NCI-H1417 treated with DMSO at 0.1 percent for 48 hours (cell line): ENCODE data around the gene KLHL29.

Experiments
- DNase-seq: peaks from one replicate; lab custom pipeline; 2025; lab: John Stamatoyannopoulos, UW

The KLHL29 gene

DNA sequence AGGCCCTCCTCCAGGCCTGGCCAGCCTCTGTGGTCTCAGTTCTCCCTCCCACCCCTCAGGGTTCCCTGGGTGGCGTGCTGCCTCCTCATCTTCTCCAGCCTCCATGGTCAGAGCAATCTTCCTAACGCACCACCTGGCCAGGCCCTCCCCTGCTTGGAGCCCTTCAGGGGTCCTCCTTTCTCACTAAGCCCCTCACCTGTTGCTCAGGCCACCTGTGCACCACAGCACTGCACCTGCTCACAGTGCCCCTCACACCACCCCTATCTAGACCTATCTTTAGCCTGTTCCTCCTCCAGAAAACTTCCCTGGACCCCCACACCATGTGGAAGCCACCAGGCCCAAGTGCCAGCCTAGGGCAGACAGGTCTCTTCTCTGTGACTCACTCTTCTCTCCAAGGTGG lies 274.8 kb downstream of the KLHL29 start:
- no peak for DNase-seq

DNA sequence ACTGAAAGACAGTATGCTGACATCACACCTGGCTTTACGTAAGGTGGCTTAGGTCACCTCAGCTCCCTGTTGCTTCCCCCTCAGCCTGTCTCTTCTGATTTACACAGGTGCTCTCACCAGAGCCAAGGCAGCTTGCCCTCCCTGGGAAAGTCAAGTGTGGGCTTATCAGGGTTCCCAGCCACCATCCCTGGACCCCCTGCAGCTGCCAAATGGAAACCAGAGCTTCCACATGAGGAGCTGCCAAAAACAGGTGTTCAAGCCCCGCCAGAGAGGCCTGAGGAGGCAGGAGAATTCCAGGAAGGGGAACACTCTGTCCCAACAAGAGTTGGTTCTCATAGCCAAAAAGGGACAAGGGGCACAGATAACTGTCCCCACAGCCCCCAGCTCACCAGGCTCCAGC lies 275.3 kb downstream of the KLHL29 start:
- no peak for DNase-seq

DNA sequence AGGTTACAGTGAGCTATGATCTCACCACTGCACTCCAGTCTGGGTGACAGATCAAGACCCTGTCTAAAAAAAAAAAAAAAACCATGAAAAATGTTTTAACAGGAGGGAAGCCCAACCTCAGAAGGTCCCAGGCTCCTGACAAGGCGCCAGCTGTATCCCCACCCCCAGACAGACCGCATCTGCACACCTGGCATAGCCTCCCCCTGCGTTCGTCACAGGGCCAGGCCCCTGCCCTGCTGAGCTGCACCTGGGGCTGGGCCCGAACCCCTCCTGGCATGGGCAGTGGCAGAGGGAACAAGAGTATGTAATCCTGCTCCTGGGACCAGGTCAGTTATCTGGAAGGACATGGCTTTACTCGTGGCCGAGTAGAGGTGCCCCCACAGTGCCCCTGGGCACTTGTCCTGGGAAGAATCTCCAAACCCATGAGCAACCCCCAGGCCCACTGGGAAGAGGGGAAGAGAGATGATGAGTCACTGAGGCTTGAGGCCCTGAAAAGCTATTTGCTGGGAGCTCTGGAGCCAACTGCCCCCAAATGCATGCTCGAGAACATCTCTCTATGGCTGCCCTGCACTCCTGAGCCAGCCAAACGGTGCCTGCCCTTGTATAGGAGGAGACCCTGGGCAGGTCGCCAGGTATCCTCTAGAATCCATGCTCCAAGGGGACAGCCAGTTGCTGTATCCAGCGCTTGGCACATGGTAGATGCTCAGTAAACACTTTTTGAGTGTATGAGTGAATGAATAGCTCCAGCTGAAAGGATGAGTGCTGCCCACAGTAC lies 276.5 kb downstream of the KLHL29 start:
- no peak for DNase-seq

DNA sequence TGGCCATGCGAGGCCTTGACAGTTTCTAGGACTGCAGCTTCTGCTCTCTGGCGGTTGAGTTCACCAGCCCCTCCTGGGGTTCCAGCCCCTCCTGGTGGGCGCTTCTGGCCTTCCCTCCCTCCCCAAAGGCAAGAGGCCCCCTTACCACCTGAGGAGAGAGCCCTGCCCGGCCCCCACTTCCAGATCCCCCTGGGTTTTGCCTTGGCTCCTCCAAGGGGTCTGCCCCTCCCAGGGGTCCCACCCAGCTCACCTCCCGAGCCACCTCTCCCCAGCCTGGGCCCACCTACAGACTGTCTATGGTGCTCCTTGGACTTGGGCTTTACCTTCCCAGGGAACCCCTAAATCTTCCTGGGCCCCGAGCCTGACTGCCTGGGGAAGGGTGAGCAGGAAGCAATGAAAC lies 277.5 kb downstream of the KLHL29 start:
- no peak for DNase-seq

DNA sequence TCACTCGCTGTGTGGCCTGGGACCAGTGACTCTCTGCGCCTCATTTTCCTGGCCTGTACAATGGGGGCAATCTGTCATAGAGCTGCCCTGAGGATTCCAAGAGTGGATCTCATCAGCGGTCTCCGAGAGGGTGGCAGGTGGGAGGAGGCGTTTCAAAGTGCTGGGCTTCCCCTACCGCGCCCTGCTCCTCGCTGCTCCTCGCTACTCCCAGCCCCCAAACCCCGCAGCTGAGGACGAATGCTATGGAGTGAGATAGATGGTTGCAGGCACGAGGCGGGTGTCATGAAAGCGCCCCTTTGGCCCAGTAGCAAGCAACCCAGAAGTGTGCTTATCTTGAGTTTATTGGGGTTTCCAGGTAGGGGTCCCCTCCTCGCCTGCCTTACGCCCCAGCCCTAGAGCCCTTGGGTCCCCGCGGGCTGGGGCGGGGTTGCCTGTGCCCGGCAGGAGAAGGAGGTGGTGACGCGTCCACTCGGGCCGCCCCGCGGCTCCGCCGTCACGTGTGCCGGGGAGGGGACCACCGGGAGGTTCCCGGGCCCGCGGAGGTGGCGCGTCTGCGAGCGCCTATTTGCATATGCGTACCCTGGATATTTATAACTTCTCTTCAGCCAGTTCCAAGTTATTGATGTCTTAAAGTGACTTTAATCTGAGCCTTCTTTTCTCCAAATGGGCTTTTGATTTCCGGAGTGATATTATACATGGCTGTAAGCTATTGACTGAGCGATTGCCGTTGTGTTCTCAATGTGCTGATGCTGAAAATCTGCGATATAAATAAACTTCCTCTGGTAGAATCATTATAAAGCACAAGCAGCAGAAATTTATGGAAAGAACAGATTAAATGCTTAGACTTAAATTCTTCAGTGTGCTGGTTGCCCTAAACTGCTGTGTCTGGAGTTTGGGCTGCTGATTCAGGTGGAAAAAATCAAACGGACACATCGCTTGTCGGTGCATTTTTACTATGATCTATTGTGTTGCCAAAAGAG lies 278.3 kb downstream of the KLHL29 start:
- no peak for DNase-seq

DNA sequence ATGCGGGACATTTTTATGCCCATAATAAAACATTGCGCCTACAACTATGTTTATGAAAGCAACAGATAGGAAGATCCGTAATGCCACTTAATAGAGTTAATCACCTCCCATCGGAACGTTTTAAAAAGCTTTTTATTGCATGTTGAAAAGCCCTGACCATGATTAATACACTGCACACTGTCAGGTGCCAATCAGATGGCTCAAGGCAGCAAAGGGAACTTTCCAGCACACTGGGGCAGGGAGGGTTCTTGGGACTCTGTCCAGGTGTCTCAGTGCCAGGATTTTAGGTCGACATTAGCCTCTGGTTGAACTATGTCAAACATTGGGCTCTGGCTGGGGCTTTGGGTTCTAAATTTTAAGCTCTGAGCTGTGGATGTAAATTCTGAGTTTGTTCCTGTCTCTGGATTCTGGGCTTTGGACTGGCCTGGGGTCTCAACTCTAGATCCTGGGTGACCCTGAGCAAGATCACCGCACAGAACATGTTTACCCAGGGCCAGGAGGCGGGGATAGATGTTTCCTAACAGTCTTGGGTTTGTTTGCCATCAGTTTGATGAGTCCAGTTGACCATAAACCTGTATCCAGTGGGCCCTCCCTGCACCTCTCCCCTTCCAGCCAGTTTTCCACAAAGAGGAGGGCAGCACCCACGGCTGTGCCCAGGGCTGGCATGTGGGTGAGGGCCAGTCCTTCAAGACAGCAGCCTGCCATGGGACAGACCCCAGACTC lies 279.2 kb downstream of the KLHL29 start:
- DNase-seq: no peak

DNA sequence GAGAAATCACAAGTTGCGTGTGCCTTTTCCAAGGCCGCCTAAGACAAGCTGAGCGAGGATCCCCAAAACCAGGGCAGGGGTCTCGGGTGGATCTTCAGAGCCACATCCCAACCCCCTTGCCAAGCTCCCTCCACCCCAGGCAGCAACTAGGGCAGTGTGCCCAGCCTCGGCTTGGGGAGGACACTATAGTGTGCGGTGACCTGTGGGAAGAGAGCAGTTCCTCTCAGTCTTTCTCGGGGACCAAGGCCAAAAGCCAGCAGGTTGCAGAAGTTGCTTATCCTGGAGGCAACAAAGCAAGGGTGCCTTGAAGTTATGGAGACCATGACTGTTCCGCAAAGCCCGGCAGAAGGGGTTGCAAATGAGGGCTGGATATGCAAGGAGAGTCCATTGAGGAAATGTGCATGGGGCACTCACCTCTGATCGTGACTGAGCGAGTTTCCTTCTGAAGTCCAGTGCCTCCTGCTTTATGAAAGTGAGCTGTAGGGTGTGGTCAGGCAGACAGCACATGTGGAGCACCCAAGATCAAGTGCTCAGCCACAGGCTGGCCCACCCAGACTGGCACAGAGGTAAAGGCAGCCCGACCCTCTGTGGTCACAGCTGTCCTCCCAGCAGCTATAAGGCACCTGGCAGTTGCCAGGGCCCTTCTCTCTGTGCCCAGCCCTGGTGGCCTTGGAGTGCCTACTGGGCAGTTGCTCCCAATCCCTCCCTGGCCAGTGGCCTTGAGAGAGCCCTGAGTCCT lies 281.4 kb downstream of the KLHL29 start:
- DNase-seq: no peak

DNA sequence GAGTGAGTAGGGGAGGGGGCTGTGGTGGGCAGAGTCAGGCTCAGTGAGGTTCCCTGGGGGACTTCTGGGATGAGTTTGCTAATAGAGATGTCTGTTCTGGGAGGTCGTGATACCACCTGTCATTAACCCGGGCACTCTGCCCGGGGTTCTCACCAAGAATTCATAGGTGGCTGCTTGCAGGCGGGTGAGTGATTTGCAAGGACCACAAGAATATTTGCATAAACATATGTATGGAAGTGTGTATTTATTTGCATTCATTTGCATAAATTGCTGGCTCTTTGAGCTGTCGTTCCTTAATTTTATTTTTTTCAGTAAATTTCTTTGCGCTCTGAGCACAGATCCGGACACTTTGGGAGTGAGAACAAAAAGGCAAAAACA lies 282.0 kb downstream of the KLHL29 start:
- DNase-seq: no peak

DNA sequence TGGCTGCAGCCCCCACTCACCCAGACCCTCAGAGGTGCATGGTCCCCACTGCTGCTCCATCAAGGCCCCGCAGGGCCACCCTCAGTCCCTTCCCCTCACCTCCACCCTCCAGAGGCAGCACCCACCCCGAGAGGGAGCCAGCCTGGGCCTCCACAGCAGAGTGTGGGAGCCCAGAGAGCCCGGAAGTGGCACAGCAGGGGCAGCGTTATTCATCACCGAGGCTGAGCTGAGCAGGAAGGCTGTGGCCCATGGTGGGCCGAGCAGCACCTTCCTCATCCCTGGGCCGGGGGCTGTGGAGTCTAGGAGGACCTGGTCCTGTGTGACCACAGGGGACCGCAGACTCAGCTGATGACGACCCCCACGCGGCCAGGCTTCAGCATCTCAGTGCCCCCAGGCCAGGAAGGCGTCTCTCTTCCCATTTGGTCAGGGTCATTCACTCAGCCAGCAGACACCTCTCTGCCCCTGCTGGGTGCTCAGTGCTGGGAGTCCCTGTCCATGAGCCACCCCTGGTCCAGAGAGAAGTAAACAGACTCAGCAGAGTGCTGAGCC lies 283.9 kb downstream of the KLHL29 start:
- no peak for DNase-seq

DNA sequence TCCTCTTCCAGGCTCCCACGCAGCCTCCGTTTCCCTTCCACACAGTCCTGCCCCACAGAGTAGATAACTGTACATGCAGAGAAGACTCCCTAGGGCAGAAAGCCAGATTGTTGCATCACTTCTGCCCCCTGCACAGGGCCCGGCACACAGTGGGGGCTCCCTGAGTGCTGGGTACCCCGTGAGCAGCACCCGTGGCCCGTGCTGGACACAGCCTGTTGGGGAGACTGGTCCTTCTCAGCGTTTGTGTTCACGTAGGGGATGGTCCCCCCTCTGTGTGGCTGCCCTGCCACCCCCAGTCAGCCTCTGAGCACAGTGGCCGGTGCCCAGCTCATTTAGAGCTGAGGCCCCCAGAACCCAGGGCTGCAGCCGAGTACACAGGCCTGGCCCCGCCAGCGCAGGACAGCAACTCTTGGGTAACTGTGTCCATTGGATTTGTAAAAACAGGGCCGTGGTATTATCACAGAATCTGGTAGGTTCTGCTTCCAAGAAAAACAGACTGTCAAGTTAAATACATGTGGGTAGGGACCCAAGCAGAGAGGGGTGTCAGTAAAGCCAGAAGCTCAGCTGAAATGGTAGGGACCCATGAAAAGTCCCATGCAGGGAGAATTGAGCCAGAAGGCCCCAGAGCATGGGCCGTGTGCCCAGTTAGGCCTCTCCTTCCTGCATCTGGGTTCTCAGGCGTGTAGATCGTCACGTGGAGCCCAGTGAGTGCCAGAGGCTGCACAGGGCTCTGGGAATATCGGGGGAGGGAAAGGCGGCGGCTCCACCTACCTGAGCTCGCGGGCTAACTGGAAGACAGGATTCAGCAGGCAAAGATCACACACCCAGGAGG lies 284.6 kb downstream of the KLHL29 start:
- DNase-seq: no peak

DNA sequence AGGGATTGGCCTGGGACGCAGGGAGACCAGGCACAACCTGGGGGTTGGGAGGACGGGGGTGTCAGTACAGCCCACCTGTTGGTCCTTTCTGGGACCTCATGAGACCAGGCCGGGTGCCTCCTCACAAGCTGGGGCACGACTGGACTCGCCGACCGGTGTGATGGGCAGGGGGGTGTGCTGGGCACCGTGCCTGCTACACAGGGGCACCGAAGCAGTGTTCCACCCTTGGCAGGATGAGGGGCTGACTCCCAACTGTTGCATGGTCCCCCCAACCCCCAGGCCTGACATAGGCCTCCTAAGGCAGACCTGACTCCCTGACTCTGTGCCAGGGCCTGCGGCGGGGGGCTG lies 285.2 kb downstream of the KLHL29 start:
- no peak for DNase-seq

DNA sequence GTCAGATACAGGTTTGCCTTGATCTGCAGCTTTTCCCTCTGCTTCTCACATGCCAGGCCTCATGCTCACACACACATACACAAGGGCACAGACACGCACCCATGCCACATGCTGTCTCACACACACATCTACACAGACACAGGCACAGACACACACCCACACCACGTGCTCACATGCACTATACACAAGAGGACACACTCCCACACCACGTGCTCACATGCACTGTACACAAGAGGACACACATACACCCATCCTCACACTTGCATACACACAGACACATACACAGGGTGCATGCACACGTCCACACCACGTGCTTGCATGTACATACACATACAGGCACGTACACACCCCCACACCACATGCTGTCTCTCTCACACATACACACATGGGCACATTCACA lies 288.1 kb downstream of the KLHL29 start:
- DNase-seq: no peak

DNA sequence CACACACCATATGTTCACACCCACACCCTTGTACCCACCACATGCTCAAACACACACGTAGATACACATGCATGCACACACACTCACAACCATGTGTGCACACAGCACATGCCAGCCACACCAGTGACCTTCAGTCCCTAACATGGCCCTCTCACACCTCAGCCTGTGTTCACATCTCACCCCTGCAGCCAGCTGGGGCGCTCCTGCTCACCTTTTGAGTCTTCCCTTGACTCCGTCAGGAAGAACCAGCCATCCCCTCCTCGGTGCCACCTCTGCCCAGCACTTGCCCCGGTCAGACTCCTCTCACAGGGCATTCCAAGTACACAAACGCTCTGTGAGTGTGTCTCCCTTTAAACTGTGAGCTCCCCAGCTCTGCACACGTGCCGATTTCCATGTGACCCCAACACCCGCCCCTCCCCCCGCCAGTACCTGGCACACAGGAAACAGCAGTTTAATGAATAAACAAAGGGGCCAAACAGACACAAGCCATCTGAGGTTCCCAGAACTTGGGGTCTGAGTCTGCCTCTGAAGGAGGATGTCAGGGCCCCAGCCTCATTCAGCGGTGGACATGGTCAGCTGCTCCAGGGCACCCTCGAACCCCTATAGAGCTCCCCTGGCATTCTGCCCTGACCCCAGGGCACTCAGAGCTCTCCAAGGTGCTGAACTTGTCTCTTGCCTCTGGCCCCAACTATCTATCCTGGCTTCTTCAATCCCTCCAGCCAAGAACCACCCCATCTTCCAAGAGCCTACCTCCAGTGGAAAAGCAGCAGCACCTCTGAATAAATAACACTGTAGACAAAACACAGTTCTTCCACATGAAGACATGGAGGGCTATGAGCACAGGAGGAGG lies 289.1 kb downstream of the KLHL29 start:
- no peak for DNase-seq

DNA sequence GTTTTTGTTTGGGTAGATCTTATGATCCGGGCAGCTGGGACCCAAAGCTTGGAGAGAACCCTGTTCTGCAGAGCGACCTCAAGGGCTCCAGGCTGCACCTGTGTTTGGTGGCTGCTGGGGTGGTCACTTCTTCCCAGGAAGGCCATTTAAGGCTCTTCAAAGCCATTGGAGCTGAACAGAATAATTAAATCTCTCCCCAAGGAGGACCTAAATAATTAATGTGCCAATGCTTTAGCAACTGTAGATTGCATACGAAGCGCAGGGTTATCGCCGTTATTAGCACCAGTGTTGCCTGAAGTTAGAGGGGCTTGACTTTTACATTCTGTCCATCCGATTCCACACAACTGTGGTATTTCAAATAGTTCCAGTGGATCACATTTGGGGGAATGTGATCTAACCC lies 290.5 kb downstream of the KLHL29 start:
- no peak for DNase-seq

DNA sequence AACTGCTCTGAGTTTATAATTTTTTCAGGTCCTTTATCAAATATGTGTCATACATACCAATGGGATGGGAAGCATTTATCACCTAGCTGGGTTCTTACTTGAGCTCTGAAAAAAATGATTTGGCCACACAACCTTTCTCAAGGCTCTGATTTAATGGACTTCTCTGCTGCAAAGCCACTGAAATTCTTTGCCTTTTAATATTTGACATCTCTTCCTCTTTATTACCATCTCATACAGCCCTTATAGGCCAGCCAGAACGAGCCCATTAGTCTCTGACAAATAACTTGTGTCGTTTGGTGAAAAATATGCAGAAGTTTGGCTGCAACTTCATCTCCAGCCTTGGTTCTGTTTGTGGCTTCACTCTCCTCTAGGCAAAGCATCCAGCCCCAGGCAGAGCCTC lies 292.9 kb downstream of the KLHL29 start:
- no peak for DNase-seq

DNA sequence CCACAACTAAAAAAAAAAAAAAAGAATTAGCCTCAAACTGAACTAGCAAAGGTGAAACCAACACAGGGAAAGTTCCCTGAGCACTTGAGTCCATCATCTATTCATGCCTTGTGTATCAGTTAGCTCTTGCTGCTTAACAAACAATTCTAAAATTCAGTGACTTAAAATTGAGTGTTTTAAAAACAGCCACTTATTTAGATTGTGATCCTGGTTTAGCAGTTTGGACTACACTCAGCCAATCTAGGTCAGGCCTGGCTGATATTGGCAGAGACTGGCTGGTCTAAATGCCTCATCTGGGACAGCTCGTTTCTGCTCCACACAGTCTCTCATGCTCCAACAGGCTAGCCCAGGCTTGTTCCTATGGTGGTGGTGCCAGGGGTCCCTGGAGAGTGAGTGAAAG lies 294.1 kb downstream of the KLHL29 start:
- no peak for DNase-seq

DNA sequence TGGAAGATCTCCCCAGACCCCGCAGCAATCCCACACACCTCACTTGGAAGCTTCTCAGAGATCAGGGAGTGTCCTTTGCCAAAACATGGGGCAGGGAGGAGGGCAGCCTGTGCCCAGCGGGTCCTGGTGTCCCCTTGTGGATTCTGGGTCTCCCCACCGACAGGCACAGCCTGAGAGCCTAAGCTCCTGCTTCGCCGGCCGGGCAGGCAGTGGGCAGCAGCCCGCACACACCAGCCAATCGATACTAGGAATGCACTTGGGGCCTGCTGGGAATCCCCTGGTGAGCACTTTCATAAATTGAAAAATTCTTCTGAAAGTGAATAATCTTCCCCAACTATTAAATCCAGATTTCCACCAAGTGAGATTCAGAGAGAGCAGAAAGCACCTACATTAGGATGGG lies 296.0 kb downstream of the KLHL29 start:
- DNase-seq: no peak

DNA sequence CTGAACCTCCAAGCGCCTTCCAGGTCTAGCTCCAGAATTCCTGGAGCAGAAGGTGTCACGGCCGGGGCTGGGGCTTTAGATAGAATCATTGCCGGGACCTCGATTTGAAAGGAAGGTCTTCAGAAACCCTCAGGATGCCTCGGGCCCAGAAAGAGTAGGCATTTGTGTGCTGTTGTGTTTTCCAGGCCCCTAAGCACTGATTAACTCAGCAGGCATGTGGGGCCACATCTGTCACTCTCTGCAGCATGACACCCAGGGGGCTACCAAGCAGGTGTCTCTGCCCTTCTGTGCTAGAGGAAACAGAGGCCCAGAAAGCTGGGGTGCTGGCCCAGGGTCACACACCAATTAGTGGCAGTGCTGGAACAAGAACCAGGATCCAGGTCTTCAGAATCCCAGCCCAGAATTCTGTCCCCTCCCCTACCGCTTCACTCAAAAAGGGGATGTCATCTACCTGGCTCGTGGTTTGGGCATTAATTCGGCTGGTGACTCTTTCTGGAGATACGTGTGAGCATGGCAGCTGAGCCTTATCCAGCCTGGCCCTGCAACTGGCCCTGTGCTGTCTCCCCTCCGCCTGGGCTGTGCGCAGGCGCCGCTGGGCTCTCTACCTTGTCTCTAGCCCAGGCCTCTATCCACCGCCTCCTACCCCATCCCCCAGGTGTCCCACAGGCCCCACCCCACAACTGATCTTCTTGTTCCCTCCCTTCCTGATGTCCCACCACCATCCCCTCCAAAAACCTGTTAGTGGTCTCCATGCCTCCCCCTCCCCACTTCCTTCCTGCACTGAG lies 296.6 kb downstream of the KLHL29 start:
- DNase-seq: no peak

DNA sequence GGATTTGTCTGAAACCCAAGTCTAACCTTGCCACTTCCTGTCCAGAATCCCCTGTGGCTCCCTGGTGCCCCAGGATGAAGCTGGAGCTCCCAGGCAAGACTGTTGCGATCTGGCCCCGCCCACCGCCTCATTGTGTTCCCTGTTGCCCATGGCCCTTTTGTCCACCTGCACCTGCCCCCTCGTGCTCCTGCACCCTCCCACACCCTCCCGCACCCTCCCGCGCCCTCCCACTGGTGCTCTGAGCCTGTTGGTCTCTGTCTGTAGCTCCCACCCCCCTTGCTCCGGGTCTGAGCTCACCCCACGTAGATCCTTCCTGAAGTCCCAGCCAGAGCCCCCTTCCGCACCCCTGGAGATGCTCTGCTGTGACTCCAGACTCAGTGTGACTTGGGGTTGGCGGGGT lies 297.5 kb downstream of the KLHL29 start:
- DNase-seq: no peak
